Activated naive CD8-positive, alpha-beta T cell treated with anti-CD3 and anti-CD28 coated beads, Interleukin-2, amount 50 U/mL, for 16 hours (primary cell): ENCODE data around the gene DAZ3.
"Not testable (repeated sequence)": the region's sequence is repeated elsewhere in the genome, so short reads cannot be mapped to it uniquely, and the experiment has no call there.

Source experiments
- DNase-seq: peaks from one replicate; pipeline ENCODE4 v3.0.0-alpha.2; 2020; ENCODE audit warnings: low read depth, low spot score

Gene DAZ3, protein sequence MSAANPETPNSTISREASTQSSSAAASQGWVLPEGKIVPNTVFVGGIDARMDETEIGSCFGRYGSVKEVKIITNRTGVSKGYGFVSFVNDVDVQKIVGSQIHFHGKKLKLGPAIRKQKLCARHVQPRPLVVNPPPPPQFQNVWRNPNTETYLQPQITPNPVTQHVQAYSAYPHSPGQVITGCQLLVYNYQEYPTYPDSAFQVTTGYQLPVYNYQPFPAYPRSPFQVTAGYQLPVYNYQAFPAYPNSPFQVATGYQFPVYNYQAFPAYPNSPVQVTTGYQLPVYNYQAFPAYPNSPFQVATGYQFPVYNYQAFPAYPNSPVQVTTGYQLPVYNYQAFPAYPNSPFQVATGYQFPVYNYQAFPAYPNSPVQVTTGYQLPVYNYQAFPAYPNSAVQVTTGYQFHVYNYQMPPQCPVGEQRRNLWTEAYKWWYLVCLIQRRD

DNA sequence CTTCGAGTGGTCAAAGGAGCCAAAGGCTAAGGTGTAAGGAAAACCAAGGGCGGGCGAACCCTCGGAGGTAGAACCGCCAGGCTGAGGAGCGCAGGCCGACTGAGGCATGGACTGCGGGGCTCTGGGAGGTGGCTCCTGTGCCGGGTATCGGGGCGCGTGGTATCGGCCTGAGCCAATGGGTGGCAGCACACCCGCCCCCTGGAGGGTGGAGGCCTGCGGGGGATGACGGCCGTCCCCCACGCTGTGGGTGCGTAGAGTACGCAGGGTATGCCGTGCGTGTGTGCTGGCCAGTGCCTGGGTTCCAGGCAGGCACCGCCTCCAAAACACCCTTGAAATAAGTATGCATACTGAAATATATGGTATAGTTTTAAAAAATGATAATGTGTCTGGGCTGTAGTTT is at the start of gene DAZ3:
DAZ3 (minus strand) TSS at position 101 of the 400 bp plus-strand sequence. CDS start 208 bp downstream, outside the sequence.
- not testable (repeated sequence) for DNase-seq

- not testable (repeated sequence) for DNase-seq
Measured at GRCh38 chrY:24833619-24834018, 20.4 kb upstream of the DAZ3 start, which contains the start of gene DAZ4. DAZ4 (plus strand) TSS chrY:24833919; CDS start chrY:24834127, 208 bp downstream.

GRCh38 chrY:24825069-24825468 is 11.9 kb upstream of the DAZ3 start:
- DNase-seq, result not testable (repeated sequence)

- DNase-seq, result not testable (repeated sequence)
Measured at GRCh38 chrY:24824184-24824879, 11.1 kb upstream of the DAZ3 start.

GRCh38 chrY:24821836-24822235 is 8.6 kb upstream of the DAZ3 start:
- DNase-seq, result not testable (repeated sequence)
